GM19455 (cell line): ENCODE measurements around the gene MCEMP1.
"Not testable (repeated sequence)": the region's sequence is repeated elsewhere in the genome, so short reads cannot be mapped to it uniquely, and the experiment has no call there.

ENCODE experiments used
- ATAC-seq: cut with Tn5 transposase; IDR thresholded peaks from one replicate; pipeline ENCODE4 v1.9.1; 2021; ENCODE audit not compliant: unreplicated experiment

MCEMP1 gene

DNA sequence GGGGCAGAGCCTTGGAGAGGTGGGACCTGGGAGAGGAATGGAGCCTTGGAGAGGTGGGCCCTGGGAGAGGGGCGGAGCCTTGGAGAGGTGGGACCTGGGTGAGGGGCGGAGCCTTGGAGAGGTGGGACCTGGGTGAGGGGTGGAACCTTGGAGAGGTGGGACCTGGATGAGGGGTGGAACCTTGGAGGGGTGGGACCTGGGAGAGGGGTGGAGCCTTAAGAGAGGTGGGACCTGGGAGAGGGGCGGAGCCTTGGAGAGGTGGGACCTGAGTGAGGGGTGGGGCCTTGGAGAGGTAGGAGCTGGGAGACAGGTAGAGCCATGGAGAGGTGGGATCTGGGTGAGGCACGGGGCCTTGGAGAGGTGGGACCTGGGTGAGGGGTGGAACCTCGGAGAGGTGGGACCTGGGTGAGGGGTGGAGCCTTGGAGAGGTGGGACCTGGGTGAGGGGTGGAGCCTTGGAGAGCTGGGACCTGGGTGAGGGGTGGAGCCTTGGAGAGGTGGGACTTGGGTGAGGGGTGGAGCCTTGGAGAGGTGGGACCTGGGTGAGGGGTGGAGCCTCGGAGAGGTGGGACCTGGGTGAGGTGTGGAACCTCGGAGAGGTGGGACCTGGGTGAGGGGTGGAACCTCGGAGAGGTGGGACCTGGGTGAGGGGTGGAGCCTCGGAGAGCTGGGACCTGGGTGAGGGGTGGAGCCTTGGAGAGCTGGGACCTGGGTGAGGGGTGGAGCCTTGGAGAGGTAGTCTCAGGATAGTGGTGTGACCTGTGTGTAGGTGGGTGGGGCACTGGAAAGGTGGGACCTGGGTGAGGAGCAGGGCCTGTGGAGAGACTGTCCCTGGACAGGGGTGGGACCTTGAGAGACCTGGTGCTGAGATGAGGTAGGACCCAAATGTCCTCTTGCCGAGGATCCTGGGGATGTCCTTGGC lies 33.0 kb upstream of the MCEMP1 start:
- ATAC-seq: not testable (repeated sequence)

DNA sequence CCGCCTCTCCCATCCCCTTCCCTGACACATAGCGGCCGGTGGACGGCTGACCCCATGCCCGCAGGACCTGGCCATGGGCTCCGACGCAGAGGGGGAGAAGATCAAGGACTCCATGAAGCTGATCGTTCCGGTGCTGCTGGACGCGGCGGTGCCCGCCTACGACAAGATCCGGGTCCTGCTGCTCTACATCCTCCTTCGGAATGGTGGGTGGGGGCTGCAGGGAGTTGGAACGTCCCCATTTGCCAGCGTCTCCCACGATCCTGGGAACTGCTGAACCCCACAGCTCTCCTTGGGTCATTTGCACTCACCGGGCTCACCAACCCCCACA lies 32.4 kb upstream of the MCEMP1 start:
- ATAC-seq: no peak

DNA sequence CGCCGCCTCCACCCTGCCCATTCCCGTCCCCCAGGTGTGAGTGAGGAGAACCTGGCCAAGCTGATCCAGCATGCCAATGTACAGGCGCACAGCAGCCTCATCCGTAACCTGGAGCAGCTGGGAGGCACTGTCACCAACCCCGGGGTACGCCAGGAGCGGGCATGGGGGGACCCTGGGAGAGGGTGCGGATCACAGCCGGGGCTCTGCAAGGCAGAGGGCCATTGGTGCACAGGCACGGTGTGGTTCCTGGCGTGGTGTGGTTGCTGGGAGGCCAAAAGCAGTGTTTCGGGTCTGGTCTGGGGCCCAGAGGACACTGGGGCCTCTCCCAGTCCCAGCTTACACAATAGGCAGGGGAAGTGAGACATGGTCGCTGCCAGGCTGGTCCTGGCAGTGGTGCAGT lies 31.7 kb upstream of the MCEMP1 start:
- ATAC-seq: no peak

DNA sequence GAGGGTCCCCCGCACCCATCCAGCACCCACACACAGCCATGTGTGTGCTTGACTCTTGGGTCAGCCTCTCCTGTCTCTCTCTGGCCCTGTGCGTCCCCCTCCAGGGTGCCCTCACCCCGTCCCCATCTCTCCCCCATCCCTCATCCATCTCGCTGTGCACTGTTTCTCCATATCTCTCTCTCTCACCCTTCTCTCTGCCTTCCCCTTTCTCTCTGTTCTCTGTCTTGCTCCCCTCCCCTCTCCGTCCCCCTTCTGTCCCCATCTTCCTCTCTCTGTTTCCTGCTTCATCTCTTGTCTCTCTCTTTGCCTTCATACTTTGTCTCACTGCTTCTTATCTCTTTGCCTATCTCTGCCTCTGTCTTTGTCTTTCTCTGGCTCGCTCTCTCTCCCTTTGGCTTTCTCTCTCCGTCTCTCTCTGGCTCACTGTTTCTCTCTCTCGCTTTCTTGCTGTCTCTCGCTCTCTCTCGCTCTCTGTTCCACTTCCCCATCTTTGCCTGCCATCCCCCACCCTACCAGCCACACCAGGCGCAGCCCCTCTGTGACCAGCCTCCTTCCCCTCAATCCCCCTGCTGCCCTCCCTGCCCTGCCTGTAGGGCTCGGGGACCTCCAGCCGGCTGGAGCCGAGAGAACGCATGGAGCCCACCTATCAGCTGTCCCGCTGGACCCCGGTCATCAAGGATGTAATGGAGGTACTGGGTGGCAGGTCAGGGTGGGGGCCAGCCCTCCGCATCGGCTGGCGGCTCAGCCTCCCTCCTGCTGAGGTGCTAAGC lies 31.0 kb upstream of the MCEMP1 start:
- ATAC-seq: no peak

DNA sequence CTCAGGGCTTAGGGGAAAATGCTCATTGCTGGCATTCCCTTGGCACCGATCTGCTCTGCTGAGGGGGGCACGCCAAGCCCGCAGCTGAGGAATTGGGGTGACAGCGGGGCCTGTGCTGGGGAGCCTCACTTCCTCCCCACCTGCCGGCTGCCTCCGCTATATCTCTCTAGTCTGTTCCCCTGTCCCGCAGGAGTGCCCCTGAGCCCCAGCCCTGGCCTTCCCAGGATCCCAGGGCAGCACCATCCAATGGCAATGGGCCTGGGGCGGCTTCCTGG lies 30.5 kb upstream of the MCEMP1 start:
- no peak for ATAC-seq

DNA sequence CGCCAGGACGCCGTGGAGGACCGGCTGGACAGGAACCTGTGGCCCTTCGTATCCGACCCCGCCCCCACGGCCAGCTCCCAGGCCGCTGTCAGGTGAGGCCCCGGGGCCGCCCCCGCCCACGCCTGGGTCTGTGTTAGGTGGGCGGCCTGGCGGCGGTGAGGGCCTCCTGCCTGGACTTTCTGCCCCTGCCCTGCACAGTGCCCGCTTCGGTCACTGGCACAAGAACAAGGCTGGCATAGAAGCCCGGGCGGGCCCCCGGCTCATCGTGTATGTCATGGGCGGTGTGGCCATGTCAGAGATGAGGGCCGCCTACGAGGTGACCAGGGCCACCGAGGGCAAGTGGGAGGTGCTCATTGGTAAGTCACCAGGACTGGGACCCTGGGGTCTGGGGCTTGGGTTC lies 29.7 kb upstream of the MCEMP1 start:
- ATAC-seq: no peak

DNA sequence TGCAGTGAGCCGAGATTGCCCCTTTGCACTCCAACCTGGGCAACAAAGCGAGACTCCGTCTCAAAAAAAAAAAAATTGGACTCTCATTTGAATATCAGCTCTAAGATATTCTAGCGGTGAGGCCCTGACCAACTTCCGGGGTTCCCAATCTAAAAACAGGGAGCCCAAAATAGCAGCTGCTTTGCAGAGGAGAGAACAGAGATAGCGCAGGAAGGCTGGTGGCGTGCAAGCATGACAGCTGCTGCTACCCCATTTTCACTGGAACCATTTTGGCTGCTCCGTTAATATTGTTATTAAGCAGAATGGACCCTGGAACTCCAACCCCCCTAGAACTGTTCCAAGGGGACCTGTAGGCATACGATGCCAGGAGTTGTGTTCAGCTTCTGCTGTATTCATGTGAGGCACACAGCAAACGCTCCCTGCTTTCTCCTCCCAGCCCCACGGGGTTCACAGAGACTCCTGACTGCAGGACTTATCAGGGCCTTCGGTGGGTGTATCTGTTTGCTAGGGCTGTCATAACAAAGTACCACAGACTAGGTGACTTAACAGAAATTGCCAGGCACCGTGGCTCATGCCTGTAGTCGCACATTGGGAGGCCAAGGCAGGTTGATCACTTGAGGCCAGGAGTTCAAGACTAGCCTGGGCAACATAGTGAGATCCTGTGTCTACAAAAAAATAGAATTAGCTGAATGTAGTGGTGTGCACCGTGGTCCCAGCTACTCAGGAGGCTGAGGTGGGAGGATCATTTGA lies 28.4 kb upstream of the MCEMP1 start:
- ATAC-seq: no peak

DNA sequence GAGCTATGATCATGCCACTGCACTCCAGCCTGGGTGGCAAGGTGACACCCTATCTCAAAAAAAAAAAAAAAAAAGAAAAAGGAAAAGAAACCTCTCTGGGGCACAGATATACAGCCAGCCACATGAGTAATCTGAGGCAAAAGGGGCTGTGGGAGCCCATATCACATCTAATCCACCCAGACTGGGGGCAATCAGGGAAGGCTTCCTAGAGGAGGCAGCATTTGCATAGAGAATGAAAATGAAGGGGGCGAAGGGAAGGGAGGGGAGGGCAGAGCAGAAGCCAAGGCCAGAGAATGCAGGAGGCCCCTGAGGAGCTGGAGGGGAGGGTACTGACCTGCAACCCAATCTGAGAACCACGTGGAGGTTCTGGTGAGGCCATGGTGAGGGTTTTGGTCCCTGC lies 26.7 kb upstream of the MCEMP1 start:
- ATAC-seq: no peak

DNA sequence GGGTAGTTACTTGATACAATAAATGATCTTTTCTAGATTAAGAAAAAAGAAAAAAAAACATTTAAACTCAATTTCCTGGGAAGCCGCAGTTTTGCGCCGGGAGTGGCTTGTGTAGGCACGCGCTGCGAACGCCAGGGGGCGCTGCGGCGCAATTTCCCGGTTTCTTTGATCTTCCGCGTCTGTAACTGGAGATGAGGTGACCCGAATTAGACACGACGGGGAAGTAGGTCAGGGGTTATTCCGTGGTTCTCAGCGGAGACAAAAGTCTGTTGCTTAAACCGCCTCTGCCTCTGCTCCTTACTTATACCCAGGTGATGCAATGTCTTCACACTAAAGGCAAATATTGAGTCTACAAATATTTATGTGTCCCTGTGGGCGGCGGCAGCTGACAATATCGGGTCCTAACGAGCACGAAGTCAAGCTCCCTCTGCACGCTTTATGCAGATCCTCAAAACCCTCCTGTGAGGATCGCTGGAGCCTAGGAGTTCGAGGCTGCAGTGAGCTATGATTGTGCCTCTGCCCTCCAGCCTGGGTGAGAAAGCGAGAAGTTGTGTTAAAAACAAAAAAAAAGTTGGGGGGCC lies 24.7 kb upstream of the MCEMP1 start:
- ATAC-seq: no peak

DNA sequence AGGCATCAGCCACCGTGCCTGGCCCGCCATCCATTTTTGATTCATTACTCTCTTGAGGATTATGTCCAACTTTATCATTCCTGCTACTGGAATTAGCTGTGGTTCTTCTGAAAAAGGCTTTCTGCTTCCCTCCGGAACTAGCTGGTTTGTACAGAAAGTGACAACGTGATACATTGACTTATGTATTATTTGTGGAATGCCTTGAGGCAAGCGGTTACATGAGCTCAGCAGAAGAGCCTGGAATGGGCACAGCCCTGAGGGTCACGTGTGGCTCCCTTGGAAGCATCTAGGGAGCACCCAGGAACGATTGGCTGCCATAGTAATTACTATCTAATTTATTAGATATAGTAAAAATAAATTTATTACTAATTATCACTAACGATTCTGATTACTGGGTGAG lies 22.5 kb upstream of the MCEMP1 start:
- no peak for ATAC-seq

DNA sequence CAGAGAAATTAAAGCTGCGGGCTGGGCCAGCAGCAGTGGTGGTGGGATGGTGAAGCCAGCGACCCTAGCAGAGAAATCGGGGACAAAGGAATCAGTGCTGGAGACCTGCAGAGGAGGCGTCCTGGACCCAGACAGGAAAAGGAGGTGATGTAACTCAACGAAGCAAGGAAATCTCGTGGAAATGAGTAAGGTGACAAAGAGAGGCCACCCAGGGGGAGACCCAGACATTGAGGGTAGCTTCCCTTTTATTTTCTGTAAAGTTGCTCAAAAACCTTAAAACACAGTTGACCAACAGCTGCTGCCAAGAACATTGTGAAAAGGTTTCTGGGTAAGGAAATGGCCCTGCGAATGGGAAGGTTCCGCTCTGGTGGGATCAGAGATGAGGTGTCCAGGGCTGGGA lies 21.3 kb upstream of the MCEMP1 start:
- ATAC-seq: no peak

DNA sequence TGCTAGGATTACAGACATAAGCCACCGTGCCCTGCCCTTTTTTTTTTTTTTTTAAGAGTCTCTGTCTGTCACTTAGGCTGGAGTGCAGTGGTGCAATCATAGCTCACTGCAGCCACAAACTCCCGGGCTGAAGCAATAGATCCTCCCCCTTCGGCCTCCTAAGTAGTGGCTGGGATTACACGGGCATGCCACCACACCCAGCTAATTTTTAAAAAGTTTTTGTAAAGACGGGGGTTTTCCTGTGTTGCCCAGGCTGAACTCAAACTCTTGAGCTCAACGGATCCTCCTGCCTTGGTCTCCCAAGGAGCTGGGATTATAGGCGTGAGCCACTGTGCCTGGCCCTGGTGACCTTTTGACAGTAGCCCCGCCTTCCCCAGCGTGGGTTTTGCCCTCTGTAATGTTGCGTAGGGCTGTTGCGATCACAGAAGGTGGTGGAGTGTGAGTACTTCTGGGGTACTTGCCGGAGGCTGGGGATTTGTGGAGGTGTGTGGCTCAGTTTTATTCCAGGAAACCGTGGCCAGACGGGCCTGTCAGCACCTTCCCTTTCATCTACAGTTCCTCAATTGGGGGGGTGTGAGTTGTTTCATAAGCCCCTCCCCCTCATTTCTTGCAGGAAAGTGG lies 19.6 kb upstream of the MCEMP1 start:
- no peak for ATAC-seq

DNA sequence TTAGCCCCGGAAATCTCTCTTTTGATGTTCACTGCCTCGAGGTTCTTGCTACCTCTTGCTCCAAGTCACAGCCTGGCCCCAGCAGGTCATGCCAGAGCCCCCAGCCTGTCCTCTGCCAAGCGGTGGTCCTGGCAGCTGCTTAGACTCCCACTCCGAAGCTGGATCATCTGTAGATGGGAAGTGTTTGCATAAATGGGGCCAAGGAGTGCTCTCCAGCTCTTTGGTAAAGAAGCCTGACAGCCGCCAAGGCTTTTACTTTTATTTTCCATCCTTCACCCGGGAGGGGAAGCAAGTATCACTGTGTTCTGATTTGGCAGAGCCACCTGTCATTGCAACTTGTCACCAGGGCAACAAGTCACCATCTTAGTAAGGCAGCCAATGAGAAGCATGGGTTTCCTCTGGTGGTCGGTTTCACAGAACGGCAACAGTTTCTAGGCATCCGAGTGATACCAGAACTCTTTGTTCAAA lies 18.6 kb upstream of the MCEMP1 start:
- peak; percentile 73 for ATAC-seq

DNA sequence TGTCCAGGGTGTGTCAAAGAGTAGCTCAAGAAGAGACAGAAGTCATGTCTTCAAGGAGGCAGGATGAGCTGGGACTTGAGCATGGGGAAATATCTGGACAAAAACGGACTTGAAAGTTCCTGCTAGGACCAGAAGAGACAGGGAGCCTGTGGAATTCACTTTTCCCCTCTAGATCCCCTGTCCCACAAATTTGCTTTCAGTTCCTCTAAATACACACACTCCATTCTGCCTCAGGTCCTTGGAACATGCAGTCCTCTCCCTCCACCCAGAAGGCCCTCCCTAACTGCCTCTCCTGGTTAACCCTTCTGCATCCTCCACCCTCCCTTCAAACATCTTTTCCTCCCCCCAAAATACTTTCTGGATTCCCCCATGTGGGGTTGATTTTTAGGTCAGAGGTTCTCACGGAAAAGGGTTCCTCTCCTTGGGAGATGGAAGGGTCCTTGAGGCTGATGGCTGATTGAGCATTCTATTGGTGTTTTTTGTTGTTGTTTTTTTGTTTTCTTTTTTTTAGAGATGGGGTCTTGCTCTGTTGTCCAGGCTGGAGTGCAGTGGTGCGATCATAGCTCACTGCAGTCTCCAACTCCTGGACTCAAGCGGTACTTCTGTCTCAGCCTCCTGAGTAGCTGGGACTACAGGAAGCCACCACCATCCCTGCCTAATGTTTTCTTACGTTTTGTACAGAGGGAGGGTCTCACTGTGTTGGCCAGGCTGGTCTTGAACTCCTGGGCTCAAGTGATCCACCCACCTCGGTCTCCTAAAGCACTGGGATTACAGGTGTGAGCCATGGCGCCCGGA lies 14.9 kb upstream of the MCEMP1 start:
- no peak for ATAC-seq

DNA sequence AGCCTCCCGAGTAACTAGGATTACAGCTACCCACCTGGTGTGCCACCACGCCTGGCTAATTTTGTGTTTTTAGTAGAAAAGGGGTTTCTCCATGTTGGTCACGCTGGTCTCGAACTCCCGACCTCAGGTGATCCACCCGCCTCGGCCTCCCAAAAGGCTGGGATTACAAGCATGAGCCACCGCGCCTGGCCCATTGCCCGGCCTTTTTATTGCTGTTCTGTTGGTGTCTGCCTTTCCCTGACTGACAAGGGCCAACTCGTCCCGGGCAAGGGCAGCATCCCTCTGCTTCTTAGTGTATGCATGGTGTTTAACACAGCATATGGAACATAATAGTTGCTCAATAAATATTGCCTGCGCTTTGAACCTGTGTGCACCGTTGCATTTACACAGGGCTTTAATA lies 14.2 kb upstream of the MCEMP1 start:
- ATAC-seq: no peak

DNA sequence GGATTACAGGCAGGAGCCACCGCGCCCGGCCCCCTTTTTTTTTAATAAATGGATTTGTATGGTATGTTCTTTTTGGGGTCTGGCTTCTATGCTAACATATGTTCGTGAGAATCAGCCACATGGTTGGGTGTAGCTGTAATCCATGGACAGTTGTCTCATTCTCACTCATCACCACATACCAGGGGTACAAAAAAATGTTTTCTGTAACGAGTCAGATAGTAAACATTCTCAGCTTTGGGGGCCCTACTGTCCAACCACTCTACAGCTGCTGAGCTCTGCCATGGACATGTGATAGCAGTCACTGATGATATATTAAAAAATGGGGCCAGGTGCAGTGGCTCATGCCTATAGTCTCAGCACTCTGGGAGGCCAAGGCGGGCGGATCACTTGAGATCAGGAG lies 13.2 kb upstream of the MCEMP1 start:
- ATAC-seq: no peak

DNA sequence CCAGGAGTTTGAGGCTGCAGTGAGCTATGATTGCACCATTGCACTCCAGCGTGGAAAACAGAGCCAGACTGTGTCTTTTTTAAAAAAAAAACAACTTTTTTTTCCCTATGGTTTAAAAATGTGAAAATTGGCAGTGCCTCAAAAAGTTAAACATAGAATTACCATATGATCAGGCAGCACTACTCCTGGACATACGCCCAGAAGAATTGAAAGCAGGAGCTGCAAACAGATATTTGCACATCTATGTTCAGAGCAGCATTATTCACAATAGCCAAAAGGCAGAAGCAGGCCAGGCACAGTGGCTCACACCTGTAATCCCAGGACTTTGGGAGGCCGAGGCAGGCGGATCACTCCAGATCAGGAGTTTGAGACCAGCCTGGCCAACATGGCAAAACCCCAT lies 11.8 kb upstream of the MCEMP1 start:
- no peak for ATAC-seq

DNA sequence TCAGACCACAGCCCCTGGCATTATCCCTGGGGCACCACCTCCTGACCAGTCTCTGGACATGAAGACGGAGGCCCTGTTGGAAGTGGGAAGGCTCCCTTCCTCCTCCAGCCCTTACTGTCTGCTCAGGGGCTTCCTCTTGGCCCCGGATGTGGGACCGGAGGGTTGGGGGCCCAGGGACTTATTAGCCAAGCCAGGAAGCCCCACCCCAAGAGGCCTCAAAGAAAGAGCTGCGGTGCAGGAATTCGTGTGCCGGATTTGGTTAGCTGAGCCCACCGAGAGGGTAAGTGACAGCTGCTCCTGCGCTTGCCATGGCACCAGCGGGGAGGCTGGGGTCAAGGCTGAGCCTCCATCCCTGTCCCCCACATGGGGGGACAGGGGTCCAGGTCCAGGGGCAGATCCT lies 8.0 kb upstream of the MCEMP1 start, which contains the start of gene RETN:
RETN (plus strand) TSS at position 208 of the 400 bp plus-strand sequence. CDS start 278 bp downstream, outside the sequence.
- no peak for ATAC-seq

DNA sequence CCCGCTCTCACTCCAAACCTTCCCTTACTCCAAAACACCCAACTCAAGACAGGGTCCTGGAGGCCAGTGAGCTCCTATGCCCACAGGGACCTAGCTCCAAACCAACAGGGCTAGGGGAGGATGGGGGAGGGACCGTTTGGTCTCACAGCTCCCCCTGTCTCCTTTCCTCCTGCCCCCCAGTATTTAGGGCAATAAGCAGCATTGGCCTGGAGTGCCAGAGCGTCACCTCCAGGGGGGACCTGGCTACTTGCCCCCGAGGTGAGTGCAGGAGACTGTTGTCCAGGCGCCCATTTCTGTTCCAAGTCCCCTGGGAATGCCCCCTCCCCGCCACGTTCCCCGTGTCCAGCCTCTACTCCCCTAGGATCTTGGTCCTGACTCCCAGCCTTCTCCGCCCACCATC lies 7.2 kb upstream of the MCEMP1 start:
- no peak for ATAC-seq

DNA sequence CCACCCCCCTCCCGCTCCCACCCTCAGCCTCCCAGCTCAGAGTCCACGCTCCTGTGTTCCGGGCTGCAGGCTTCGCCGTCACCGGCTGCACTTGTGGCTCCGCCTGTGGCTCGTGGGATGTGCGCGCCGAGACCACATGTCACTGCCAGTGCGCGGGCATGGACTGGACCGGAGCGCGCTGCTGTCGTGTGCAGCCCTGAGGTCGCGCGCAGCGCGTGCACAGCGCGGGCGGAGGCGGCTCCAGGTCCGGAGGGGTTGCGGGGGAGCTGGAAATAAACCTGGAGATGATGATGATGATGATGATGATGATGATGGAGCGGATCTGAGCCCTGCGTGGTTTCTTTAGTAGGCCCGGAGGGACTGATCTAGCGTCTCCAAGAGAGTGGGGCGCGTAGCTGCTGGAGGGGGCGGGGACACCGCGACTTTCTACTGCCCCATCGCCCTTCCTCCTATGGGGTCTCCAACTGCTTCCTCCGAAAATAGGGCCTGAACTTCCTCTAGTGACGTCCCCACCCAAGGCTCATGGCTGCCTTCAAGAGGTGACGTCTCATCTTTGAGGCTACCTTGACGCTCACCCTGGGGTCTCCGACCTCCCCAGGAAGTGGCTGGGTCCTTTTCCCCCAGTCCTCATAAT lies 6.6 kb upstream of the MCEMP1 start:
- ATAC-seq: no peak
